GM19193 (cell line): Measurements from ENCODE around the gene DMBX1.

ENCODE experiments used
- POLR2A ChIP-seq: IDR thresholded peaks from 4 replicates; pipeline ENCODE4 v1.6.1; 2011; ENCODE audit not compliant: insufficient read depth, insufficient read length; ENCODE audit errors: extremely low read depth

DMBX1 gene

GRCh38 chr1:46530791-46531409 is 41.3 kb downstream of the DMBX1 start:
- TF ChIP-seq POLR2A = no peak

- no peak for TF ChIP-seq POLR2A
These were observed 42.5 kb downstream of the DMBX1 start for GRCh38 chr1:46532095-46532494.

GRCh38 chr1:46532498-46533178 is 43.0 kb downstream of the DMBX1 start:
- no peak for TF ChIP-seq POLR2A

- no peak for TF ChIP-seq POLR2A
These were observed 43.7 kb downstream of the DMBX1 start for GRCh38 chr1:46533179-46533864.

- TF ChIP-seq POLR2A = no peak
These were observed 45.4 kb downstream of the DMBX1 start for GRCh38 chr1:46535063-46535462.

DNA sequence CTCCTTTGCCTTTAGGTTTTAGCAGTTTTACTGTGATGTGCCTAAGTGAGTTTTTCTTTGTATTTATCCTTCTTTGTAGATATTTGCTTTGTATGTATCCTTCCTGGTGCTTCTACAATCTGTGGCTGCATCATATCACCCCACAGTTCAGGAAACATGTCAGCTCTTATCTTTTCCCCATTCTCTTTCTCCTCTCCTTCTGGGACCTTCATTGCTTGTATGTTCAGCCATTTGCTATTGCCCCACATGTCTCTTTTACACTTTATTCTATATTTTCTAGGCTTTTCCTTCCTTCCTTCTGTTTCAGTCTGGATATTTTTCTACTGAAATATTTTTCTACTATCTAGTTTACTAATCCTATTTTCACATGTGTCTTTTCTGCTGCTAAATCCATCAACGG is 46.9 kb downstream of the DMBX1 start:
- no peak for TF ChIP-seq POLR2A

GRCh38 chr1:46537651-46538050 is 48.0 kb downstream of the DMBX1 start:
- TF ChIP-seq POLR2A = no peak

- no peak for TF ChIP-seq POLR2A
These were observed 48.5 kb downstream of the DMBX1 start for GRCh38 chr1:46538147-46538546.
